C1 segment of cervical spinal cord (tissue), 14 donors: Measurements from ENCODE around the gene NLRP9.
A peak's percentile ranks its signal among the peaks of the same experiment; 100 is the strongest.

Experiments
- DNase-seq, 14 donors: peaks; one replicate each; lab custom pipeline; 2025; lab: John Stamatoyannopoulos, UW

Gene NLRP9

GRCh38 chr19:55704494-55705245, 33.5 kb downstream of the NLRP9 start:
- DNase-seq = no peak

GRCh38 chr19:55703790-55704215, 34.4 kb downstream of the NLRP9 start:
- DNase-seq = peak in 6 of 14 donors; percentile 1 to 29 (median 7)

GRCh38 chr19:55702131-55702627, 36.0 kb downstream of the NLRP9 start:
- DNase-seq = no peak

- no peak for DNase-seq
Observed at GRCh38 chr19:55700813-55701212, 37.4 kb downstream of the NLRP9 start.

- DNase-seq = no peak
Observed at GRCh38 chr19:55699221-55699620, 39.0 kb downstream of the NLRP9 start.

GRCh38 chr19:55698256-55698655, 39.9 kb downstream of the NLRP9 start:
- no peak for DNase-seq

- no peak for DNase-seq
Observed at GRCh38 chr19:55697698-55698097, 40.5 kb downstream of the NLRP9 start.

- DNase-seq = no peak
Observed at GRCh38 chr19:55697069-55697440, 41.1 kb downstream of the NLRP9 start.

- DNase-seq = no peak
Observed at GRCh38 chr19:55696301-55697068, 41.7 kb downstream of the NLRP9 start.

GRCh38 chr19:55695511-55696290, 42.5 kb downstream of the NLRP9 start:
- DNase-seq = no peak

GRCh38 chr19:55694656-55695491, 43.3 kb downstream of the NLRP9 start:
- no peak for DNase-seq

- DNase-seq = no peak
Observed at GRCh38 chr19:55694241-55694655, 44.0 kb downstream of the NLRP9 start.

- no peak for DNase-seq
Observed at GRCh38 chr19:55693336-55693974, 44.7 kb downstream of the NLRP9 start.

- DNase-seq = no peak
Observed at GRCh38 chr19:55692681-55693081, 45.5 kb downstream of the NLRP9 start.

- DNase-seq = no peak
Observed at GRCh38 chr19:55691561-55692481, 46.4 kb downstream of the NLRP9 start.

GRCh38 chr19:55690769-55691545, 47.2 kb downstream of the NLRP9 start:
- no peak for DNase-seq

- DNase-seq = no peak
Observed at GRCh38 chr19:55690109-55690768, 48.0 kb downstream of the NLRP9 start.
